GM12874 (cell line): ENCODE results near the gene MARCHF2.

ENCODE experiments used
- CTCF ChIP-seq: IDR thresholded peaks from 2 replicates; pipeline ENCODE4 v1.5.1; 2011; ENCODE audit warnings: low read depth, mild to moderate bottlenecking, control low read depth, low read length, moderate library complexity; ENCODE audit not compliant: insufficient read depth

Gene MARCHF2

GRCh38 chr19:8426283-8426682, 13.2 kb downstream of the MARCHF2 start:
- TF ChIP-seq CTCF: no peak

GRCh38 chr19:8429044-8429443, 15.9 kb downstream of the MARCHF2 start:
- no peak for TF ChIP-seq CTCF

GRCh38 chr19:8429826-8430225, 16.7 kb downstream of the MARCHF2 start:
- TF ChIP-seq CTCF: no peak

- TF ChIP-seq CTCF: no peak
These were observed 17.5 kb downstream of the MARCHF2 start for GRCh38 chr19:8430650-8431049.

GRCh38 chr19:8438236-8438635, 25.1 kb downstream of the MARCHF2 start:
- no peak for TF ChIP-seq CTCF

GRCh38 chr19:8441725-8442544, 28.8 kb downstream of the MARCHF2 start:
- TF ChIP-seq CTCF: no peak

- TF ChIP-seq CTCF: no peak
These were observed 31.8 kb downstream of the MARCHF2 start, which contains the start of gene HNRNPM for GRCh38 chr19:8444677-8445487. HNRNPM (plus strand) TSS chr19:8444975; CDS start chr19:8444999, 24 bp downstream.
